IPS-18c (cell line): ENCODE measurements around the gene TMEM38A.
"Not testable (repeated sequence)": the region's sequence is repeated elsewhere in the genome, so short reads cannot be mapped to it uniquely, and the experiment has no call there.

Source experiments
- H3K4me3 ChIP-seq: 2 replicates; pipeline ENCODE4 v1.7.0; 2013; ENCODE audit warnings: low read depth, mild to moderate bottlenecking, low read length, moderate library complexity; ENCODE audit not compliant: insufficient read depth
- H3K9me3 ChIP-seq: one replicate; pipeline ENCODE4 v1.6.1; 2013; ENCODE audit warnings: mild to moderate bottlenecking, low read length, moderate library complexity; ENCODE audit not compliant: control insufficient read depth, insufficient read depth

The TMEM38A gene

DNA sequence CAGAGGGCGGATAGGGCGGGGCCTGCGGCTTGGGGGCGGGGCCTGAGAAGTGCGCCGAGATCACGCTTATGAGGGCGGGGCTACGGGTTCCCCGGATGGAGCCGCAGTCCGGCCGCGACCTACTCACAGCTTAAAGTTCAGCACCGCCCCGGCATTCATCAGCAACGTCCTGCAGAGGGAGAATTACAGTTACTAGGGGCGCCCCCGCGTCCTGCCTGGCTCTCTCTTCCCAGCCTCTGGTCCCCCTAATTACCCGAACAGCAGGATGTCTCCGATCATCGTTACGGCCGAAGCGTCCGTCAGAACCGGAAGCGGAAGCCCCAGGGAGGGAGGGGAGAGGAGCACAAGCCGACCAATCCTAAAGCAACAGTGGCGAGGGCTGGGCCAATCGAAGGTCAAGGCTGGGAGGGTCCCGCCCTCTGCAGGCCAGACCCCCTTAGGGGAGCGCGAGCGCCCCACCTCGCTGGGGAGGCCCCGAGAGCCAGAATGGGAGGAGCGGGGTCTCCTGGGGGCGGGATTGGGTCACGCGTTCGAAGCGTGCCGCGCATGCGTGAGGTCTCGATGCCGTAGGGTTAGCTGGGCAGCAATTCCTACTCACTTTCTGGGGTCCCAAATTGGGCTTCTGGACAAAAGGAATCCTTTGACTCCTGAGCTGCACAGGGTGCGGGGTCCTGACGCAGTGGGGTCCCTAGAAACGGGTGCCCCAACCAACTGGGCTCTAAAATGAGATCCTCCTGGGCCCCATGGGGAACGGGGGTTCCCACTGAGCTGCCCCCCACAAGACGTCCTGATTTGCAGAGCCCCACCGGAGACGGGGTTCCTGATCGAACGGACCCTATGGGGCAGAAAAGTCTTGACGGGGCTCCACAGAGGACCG lies 869 bp upstream of the TMEM38A start, which contains the start of gene SMIM7:
Gene SMIM7 (minus strand): TSS at position 313 of the 877 bp plus-strand sequence. CDS start 34 bp downstream, at position 279.
- Histone ChIP-seq H3K4me3 (peak within 1 kb of the TSS; percentile 99), H3K9me3 (no peaks in the 10 kb centered on the region)

DNA sequence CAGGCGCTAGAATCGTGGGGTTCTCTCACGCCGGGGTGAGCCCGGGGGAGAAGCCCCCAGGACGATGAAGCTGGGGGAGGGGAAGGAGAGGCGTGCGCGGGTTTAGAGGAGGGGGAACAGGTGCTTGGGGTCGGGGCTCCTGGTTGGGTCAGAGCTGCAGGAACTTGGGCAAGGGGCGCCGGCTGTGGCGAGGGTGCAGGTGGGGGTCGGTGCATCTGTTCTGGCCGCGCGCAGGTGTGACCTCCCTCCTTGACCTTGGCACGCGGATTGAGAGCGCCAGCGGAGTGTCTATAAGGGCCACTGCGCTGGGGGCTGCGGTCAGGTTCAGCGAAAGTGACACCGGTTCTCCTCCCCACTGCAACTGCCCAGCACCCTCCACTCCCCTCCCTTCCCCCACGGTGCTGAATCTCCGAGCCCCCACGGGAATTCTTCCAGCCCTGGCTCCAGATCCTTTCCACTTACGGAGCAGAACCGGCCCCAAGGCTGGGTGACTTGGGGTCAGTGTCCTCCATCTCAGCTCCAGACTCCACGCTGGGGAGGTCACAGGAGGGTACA lies 618 bp downstream of the TMEM38A start:
- Histone ChIP-seq H3K4me3 (peak overlapping the region; percentile 99), H3K9me3 (no peaks in the 10 kb centered on the region)

GRCh38 chr19:16668176-16668575 lies 7.2 kb downstream of the TMEM38A start:
- Histone ChIP-seq H3K9me3 (no peaks in the 10 kb centered on the region), H3K4me3 (no peak overlapping the region)

DNA sequence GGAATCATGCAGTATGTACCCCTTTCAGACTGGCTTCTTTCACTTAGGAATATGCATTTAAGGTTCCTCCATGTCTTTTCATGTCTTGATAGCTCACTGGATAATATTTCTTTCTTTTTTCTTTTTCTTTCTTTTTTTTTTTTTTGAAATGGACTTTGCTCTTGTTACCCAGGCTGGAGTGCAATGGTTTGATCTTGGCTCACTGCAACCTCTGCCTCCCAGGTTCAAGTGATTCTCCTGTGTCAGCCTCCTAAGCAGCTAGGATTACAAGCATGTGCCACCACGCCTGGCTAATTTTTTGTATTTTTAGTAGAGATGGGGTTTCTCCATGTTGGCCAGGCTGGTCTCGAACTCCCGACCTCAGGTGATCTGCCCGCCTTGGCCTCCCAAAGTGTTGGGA lies 7.8 kb downstream of the TMEM38A start:
- H3K4me3 ChIP-seq, H3K9me3 ChIP-seq: not testable (repeated sequence)

- H3K4me3 ChIP-seq, result no peak overlapping the region
Measured at GRCh38 chr19:16670291-16670690, 9.4 kb downstream of the TMEM38A start.

DNA sequence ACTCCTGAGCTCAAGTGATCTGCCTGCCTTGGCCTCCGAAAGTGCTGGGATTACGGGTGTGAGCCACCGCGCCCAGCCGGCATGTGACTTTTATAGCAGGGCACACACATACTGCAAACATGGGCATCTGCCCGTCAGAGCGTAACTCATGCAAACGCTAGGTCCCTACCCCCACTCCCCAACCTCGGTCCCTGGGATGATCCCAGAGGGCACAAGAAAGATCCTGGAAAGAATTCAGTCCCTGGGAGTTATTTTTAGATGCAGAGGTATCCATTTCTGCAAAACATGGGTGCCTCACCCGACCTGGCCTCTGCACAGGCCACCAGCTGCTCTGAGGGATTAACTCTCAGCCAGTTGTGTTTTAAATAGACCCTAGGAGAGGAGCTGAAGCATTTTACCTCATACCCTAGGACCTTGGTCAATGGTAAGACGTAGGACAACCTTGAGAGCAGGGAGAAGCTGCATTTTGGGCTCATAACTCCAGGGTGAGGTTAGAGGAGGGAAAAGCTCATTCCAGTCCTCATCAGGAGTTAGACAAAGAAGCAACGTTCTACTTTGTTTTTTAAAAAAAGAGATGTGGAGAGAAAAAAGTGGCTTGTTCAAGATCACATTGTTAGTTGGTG lies 10.8 kb downstream of the TMEM38A start:
- H3K4me3 ChIP-seq, result no peak overlapping the region
- no peaks in the 10 kb centered on the region for H3K9me3 ChIP-seq

More at GRCh38 chr19:16670291-16670690, 9.4 kb downstream of the TMEM38A start:
- H3K9me3 ChIP-seq, result no peaks in the 10 kb centered on the region

GRCh38 chr19:16673231-16673630 lies 12.3 kb downstream of the TMEM38A start:
- no peaks in the 10 kb centered on the region for H3K9me3 ChIP-seq
- H3K4me3 ChIP-seq, result no peak overlapping the region

DNA sequence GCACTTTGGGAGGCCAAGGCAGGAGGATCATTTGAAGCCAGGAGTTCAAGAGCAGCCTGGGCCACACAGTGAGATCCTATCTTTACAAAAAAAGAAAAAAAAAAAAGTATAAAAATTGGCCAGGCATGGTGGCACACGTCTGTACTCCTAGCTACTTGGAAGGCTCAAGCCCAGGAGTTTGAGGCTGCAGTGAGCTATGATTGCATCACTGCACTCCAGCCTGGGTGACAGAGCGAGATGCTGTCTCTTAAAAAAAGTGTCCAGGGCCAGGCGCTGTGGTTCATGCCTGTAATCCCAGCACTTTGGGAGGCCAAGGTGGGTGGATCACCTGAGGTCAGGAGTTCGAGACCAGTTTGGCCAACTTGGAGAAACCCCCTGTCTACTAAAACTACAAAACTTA lies 12.9 kb downstream of the TMEM38A start:
- H3K9me3 ChIP-seq, H3K4me3 ChIP-seq: not testable (repeated sequence)

DNA sequence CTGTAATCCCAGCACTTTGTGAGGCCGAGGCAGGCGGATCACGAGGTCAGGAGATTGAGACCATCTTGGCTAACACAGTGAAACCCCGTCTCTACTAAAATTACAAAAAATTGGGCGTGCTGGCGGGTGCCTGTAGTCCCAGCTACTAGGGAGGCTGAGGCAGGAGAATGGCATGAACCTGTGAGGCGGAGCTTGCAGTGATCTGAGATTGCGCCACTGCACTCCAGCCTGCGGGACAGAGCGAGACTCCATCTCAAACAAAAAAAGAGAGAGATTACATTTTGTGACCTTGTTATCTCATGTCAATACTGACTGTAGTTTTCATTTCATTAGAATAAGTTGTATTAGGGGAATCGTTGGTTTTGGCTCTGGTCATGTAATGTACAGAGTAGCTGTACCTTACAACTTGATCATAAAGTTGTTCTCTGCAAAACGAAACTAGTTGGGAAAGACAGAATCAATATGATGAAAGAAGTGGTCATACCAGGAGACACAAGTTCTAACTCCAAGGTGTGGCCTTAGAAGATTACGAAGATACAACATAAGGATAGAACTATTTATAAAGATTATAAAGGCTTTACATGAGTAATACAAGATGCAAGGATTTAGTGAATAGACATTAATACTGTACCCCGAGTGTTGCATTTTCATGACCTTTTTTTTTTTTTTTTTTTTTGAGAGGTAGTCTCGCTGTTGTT lies 15.3 kb downstream of the TMEM38A start:
- no peaks in the 10 kb centered on the region for H3K9me3 ChIP-seq

DNA sequence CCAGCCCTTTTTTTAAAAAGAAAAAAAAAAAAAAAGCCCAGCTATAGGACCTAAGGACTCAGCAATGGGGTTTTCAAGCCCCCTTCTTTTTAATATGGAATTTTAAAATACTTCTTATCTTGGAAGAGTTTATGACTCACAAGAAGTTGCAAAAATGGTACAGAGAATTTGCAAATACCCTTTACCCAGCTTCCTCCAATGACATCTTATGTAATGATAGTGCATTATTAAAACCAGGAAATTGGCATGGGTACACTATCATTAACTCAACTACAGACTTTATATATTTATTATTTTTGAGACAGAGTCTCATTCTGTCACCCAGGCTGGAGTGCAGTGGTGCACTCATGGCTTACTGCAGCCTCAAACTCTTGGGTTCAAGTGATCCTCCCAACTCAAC lies 16.1 kb downstream of the TMEM38A start:
- no peak overlapping the region for H3K4me3 ChIP-seq
- H3K9me3 ChIP-seq, result no peaks in the 10 kb centered on the region

More for the DNA sequence above, 15.3 kb downstream of the TMEM38A start:
- no peak overlapping the region for H3K4me3 ChIP-seq

DNA sequence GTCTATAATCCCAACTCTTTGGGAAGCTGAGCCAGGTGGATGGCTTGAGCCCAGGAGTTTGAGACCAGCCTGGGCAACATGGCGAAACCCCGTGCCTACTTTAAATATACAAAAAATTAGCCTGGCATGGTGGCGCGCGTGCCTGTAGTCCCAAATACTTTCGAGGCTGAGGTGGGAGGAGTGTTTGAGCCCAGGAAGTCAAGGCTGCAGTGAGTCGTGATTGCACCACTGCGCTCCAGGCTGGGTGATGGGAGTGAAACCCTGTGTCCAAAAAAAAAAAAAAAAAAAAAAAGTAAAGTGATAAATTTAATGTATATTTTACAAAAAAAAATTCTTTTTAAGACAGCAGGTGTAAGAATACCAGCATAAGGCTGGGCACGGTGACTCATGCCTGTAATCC lies 17.6 kb downstream of the TMEM38A start:
- H3K9me3 ChIP-seq, result no peaks in the 10 kb centered on the region
- H3K4me3 ChIP-seq, result no peak overlapping the region

DNA sequence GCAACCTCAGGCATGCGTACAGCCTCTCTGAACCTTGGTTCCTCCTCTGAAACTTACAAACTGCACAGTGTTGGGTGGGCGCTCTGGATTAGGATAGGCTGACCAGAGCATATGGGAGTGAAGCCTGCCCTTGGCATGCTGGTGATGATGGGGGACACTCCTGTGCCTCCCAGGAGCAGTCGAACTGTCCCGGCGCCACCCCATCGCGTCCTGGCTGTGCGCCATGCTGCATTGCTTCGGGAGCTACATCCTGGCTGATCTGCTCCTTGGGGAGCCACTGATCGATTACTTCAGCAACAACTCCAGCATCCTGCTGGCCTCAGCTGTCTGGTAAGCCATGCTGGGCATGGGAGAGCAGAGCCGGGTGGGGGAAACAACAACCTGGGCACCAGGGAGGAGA lies 18.9 kb downstream of the TMEM38A start:
- Histone ChIP-seq H3K4me3 (no peak overlapping the region), H3K9me3 (no peaks in the 10 kb centered on the region)

GRCh38 chr19:16682539-16682938 lies 21.6 kb downstream of the TMEM38A start:
- Histone ChIP-seq H3K4me3 (no peak overlapping the region), H3K9me3 (no peaks in the 10 kb centered on the region)

GRCh38 chr19:16684216-16684615 lies 23.3 kb downstream of the TMEM38A start:
- no peak overlapping the region for H3K4me3 ChIP-seq
- no peaks in the 10 kb centered on the region for H3K9me3 ChIP-seq

GRCh38 chr19:16688084-16688483 lies 27.1 kb downstream of the TMEM38A start:
- Histone ChIP-seq H3K4me3 (no peak overlapping the region), H3K9me3 (peaks cover 2% of the 10 kb centered on the region)

- peaks cover 3% of the 10 kb centered on the region for H3K9me3 ChIP-seq
- H3K4me3 ChIP-seq, result no peak overlapping the region
Measured at GRCh38 chr19:16698914-16699313, 38.0 kb downstream of the TMEM38A start.

DNA sequence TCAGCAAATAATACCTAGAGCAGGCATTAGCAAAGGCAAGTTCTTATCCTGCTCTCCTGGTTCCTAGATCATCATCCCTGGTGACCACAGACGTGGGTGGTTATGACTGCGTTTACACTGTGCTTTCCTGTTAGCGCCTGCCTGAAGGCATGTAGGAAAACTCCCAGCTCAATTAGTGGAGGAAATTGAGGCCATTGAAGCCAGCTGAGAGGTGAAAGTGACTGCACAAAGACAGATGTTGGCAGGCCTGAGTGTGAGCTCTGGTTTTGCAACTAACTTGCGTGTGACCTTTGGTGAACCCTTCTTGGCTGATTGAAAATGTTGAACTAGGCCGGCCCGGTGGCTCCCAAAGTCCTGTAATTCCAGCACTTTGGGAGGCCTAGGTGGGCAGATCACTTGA lies 41.2 kb downstream of the TMEM38A start:
- no peak overlapping the region for H3K4me3 ChIP-seq
- H3K9me3 ChIP-seq, result no peaks in the 10 kb centered on the region
